Stimulated activated CD8-positive, alpha-beta memory T cell treated with anti-CD3 and anti-CD28 coated beads, Interleukin-4, amount 100 ng/mL, for 4 hours (primary cell): Measurements from ENCODE around the gene IMMP2L.

Experiments
- DNase-seq, 2 donors: peaks; one replicate each; pipeline ENCODE4 v3.0.0-alpha.2; 2020; ENCODE audit warnings: low read depth in 2 of 2, low spot score in 1 of 2

IMMP2L gene

GRCh38 chr7:111558991-111559390 lies 3.3 kb downstream of the IMMP2L start:
- no peak for DNase-seq

GRCh38 chr7:111556977-111557376 lies 5.3 kb downstream of the IMMP2L start:
- DNase-seq: no peak

GRCh38 chr7:111554086-111554485 lies 8.2 kb downstream of the IMMP2L start:
- DNase-seq: no peak

- DNase-seq: no peak
Measured at GRCh38 chr7:111541067-111541466, 21.2 kb downstream of the IMMP2L start.

GRCh38 chr7:111540199-111540815 lies 22.0 kb downstream of the IMMP2L start:
- no peak for DNase-seq

- DNase-seq: no peak
Measured at GRCh38 chr7:111537134-111537533, 25.2 kb downstream of the IMMP2L start.

GRCh38 chr7:111535142-111535870 lies 27.0 kb downstream of the IMMP2L start:
- DNase-seq: no peak

GRCh38 chr7:111532625-111533024 lies 29.7 kb downstream of the IMMP2L start:
- DNase-seq: no peak

- no peak for DNase-seq
Measured at GRCh38 chr7:111531993-111532392, 30.3 kb downstream of the IMMP2L start.

- DNase-seq: no peak
Measured at GRCh38 chr7:111530356-111530668, 32.0 kb downstream of the IMMP2L start.

- no peak for DNase-seq
Measured at GRCh38 chr7:111529507-111530355, 32.6 kb downstream of the IMMP2L start.

GRCh38 chr7:111528331-111528730 lies 34.0 kb downstream of the IMMP2L start:
- DNase-seq: no peak

GRCh38 chr7:111527545-111527944 lies 34.7 kb downstream of the IMMP2L start:
- no peak for DNase-seq

GRCh38 chr7:111525100-111525499 lies 37.2 kb downstream of the IMMP2L start:
- DNase-seq: no peak

- no peak for DNase-seq
Measured at GRCh38 chr7:111521660-111522059, 40.6 kb downstream of the IMMP2L start.

GRCh38 chr7:111518264-111518663 lies 44.0 kb downstream of the IMMP2L start:
- no peak for DNase-seq

GRCh38 chr7:111517549-111517951 lies 44.7 kb downstream of the IMMP2L start:
- no peak for DNase-seq

- DNase-seq: no peak
Measured at GRCh38 chr7:111516612-111517011, 45.7 kb downstream of the IMMP2L start.

GRCh38 chr7:111513566-111513965 lies 48.7 kb downstream of the IMMP2L start:
- DNase-seq: no peak

- no peak for DNase-seq
Measured at GRCh38 chr7:111511845-111512244, 50.4 kb downstream of the IMMP2L start.

GRCh38 chr7:111510584-111511378 lies 51.5 kb downstream of the IMMP2L start:
- no peak for DNase-seq
